Neutrophil (primary cell): ENCODE results near the gene RPL10A.

ENCODE experiments used
- H3K27ac ChIP-seq: fragments of 200-600 bp; sonication (generic); 2 replicates; pipeline ENCODE4 v1.5.1; 2016; ENCODE audit warnings: mild to moderate bottlenecking, moderate library complexity
- H3K27me3 ChIP-seq: fragments of 200-600 bp; sonication (generic); 2 replicates; pipeline ENCODE4 v1.6.0; 2016; ENCODE audit warnings: mild to moderate bottlenecking
- H3K36me3 ChIP-seq: fragments of 200-600 bp; sonication (generic); 2 replicates; pipeline ENCODE4 v1.5.1; 2017
- H3K4me1 ChIP-seq, 2 experiments: fragments of 200-600 bp in 1 of 2; sonication (generic) in 1 of 2; 1 replicate in 1 of 2; 2 replicates in 1 of 2; pipeline versions ENCODE4 v1.5.1 to v1.6.1; 2013 to 2016; ENCODE audit warnings: low read depth in 1 of 2, low read length in 1 of 2, mild to moderate bottlenecking in 1 of 2, moderate library complexity in 1 of 2; ENCODE audit not compliant: control insufficient read depth in 1 of 2, insufficient read depth in 1 of 2
- H3K4me3 ChIP-seq, 2 experiments: fragments of 200-600 bp in 1 of 2; sonication (generic) in 1 of 2; 1 replicate in 1 of 2; 2 replicates in 1 of 2; pipeline ENCODE4 v1.5.1; 2013 to 2016; ENCODE audit warnings: low read depth in 1 of 2, low read length in 1 of 2, mild to moderate bottlenecking in 1 of 2, moderate library complexity in 1 of 2
- H3K9me3 ChIP-seq: fragments of 200-600 bp; sonication (generic); 2 replicates; pipeline ENCODE4 v1.5.1; 2016
- CTCF ChIP-seq: fragments of 200-600 bp; sonication (generic); IDR thresholded peaks from 2 replicates; pipeline ENCODE4 v1.5.1; 2016; ENCODE audit warnings: antibody characterized with exemption

The RPL10A gene

GRCh38 chr6:35483490-35483889, 15.3 kb downstream of the RPL10A start:
- H3K36me3 ChIP-seq = no peaks in the 10 kb centered on the region
- H3K9me3 ChIP-seq = no peaks in the 10 kb centered on the region
- peaks cover 30 to 31% of the 10 kb centered on the region in 2 experiments for H3K4me1 ChIP-seq
- no peak overlapping the region for H3K27ac ChIP-seq
- TF ChIP-seq CTCF = no peak
- H3K4me3 ChIP-seq = no peak overlapping the region
- H3K27me3 ChIP-seq = no peaks in the 10 kb centered on the region

GRCh38 chr6:35483893-35484645, 15.9 kb downstream of the RPL10A start:
- Histone ChIP-seq H3K9me3 (no peaks in the 10 kb centered on the region), H3K36me3 (no peaks in the 10 kb centered on the region), H3K4me3 (no peak overlapping the region), H3K4me1 (peaks cover 36% of the 10 kb centered on the region in 2 experiments), H3K27me3 (no peaks in the 10 kb centered on the region), H3K27ac (no peak overlapping the region)
- no peak for TF ChIP-seq CTCF

GRCh38 chr6:35484921-35485392, 16.8 kb downstream of the RPL10A start:
- peaks cover 40 to 41% of the 10 kb centered on the region in 2 experiments for H3K4me1 ChIP-seq
- no peak overlapping the region for H3K27ac ChIP-seq
- no peak overlapping the region for H3K4me3 ChIP-seq
- no peaks in the 10 kb centered on the region for H3K9me3 ChIP-seq
- no peaks in the 10 kb centered on the region for H3K36me3 ChIP-seq
- TF ChIP-seq CTCF = no peak
- H3K27me3 ChIP-seq = peaks cover under 1% of the 10 kb centered on the region

- peaks cover 6% of the 10 kb centered on the region for H3K27me3 ChIP-seq
- H3K4me3 ChIP-seq = no peak overlapping the region
- peaks cover 40 to 43% of the 10 kb centered on the region in 2 experiments for H3K4me1 ChIP-seq
- H3K27ac ChIP-seq = no peak overlapping the region
- H3K36me3 ChIP-seq = no peaks in the 10 kb centered on the region
- no peak for TF ChIP-seq CTCF
- H3K9me3 ChIP-seq = no peaks in the 10 kb centered on the region
Observed at GRCh38 chr6:35485402-35485877, 17.2 kb downstream of the RPL10A start.

- peaks cover 14% of the 10 kb centered on the region for H3K27me3 ChIP-seq
- peaks cover 40 to 43% of the 10 kb centered on the region in 2 experiments for H3K4me1 ChIP-seq
- no peak for TF ChIP-seq CTCF
- no peaks in the 10 kb centered on the region for H3K36me3 ChIP-seq
- H3K27ac ChIP-seq = no peak overlapping the region
- no peaks in the 10 kb centered on the region for H3K9me3 ChIP-seq
- no peak overlapping the region for H3K4me3 ChIP-seq
Observed at GRCh38 chr6:35486005-35486925, 18.1 kb downstream of the RPL10A start.
